ENCODE measurements around the gene TAT.

TAT gene

DNA sequence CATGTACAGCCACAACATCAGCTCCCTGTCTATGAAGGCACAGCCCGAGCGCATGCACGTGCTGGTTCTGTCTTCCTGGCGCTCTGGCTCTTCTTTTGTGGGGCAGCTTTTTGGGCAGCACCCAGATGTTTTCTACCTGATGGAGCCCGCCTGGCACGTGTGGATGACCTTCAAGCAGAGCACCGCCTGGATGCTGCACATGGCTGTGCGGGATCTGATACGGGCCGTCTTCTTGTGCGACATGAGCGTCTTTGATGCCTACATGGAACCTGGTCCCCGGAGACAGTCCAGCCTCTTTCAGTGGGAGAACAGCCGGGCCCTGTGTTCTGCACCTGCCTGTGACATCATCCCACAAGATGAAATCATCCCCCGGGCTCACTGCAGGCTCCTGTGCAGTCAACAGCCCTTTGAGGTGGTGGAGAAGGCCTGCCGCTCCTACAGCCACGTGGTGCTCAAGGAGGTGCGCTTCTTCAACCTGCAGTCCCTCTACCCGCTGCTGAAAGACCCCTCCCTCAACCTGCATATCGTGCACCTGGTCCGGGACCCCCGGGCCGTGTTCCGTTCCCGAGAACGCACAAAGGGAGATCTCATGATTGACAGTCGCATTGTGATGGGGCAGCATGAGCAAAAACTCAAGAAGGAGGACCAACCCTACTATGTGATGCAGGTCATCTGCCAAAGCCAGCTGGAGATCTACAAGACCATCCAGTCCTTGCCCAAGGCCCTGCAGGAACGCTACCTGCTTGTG lies 40.0 kb downstream of the TAT start:
- DNase-seq = no peak

DNA sequence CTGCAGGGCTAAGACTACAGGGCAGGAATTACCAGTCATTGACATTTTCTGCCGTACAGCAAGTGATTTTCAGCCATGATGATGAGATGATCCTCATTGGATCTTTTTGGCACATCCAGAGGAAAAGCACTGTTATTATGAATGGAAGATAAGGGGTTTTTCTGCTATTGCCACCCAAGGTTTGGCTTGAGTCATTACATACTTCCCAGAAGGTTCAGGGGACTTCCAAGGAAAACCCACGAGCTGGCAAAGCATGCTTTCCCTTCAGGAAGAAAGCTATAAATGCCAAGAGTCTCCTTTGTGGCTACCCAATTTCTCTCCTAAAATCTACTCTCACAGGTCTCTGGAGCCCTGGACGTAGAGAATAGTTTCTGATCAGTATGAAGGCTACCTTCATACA lies 44.5 kb downstream of the TAT start:
- no peak for DNase-seq

DNA sequence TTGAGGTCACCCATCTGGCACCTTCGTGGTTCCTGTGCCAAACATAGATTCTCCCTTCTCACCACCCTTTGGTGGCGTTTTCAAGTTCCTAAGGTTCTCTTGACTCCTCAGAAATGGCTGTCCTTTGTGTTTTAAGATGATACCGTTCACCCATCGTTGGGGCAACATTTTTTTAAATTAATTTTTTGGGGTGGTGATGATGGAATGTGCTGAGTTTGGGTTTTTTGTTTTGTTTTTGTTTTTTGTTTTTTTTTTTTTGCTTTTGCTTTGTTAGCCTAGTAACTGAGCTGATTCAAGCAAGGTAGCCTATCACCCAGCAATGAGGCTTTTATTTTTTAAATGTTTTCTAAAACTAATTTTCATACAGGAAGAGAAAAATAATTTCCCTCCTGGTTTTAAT lies 48.0 kb downstream of the TAT start:
- DNase-seq = no peak

DNA sequence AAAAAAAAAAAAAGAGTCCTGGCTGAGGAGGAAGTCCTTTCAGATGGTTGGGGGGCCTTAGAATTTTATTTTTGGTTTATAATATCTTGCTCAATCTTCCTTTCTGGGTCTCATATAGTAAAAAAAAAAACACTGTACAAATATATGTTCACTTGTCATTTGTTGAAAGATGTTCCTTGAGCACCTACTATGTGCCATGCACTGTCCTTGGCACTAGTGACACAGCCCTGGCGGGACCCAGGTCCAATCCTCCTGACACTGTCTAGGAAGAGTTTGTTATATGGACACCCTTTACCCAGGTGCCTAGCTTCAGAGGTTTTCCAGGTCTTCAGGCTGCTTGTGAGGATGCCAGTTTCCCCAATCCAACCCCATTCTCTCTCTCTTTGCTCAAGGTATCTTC lies 48.6 kb downstream of the TAT start:
- no peak for DNase-seq

DNA sequence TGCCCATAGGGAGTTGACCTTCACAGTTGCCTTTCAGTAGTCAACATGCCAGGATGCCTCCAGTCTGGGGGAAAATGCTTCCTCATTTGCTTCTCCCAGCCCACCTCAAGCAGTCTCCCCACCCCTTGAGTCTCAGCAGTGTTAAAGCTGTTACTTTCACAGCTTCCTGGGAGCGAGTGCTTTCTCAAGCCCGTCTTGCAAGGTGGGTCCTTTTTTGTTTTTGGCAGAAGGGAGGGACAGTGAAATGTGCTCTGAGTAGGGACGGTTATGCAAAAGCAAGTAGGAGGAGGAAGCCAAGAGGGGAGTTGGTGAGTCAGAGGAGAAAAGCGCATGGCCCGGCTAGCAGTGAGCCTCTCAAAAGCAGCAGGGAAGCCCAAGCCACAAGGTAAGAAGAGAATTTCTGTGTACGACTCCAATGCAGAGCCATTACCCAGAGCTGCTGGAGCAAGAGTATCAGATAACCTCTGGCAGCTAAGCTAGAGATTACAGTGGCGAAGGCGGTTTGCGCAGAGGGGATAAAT lies 50.7 kb downstream of the TAT start, which contains the start of gene CHST4:
CHST4 (plus strand) TSS at position 316 of the 521 bp plus-strand sequence. CDS start 10,252 bp downstream, outside the sequence.
- no peak for DNase-seq

DNA sequence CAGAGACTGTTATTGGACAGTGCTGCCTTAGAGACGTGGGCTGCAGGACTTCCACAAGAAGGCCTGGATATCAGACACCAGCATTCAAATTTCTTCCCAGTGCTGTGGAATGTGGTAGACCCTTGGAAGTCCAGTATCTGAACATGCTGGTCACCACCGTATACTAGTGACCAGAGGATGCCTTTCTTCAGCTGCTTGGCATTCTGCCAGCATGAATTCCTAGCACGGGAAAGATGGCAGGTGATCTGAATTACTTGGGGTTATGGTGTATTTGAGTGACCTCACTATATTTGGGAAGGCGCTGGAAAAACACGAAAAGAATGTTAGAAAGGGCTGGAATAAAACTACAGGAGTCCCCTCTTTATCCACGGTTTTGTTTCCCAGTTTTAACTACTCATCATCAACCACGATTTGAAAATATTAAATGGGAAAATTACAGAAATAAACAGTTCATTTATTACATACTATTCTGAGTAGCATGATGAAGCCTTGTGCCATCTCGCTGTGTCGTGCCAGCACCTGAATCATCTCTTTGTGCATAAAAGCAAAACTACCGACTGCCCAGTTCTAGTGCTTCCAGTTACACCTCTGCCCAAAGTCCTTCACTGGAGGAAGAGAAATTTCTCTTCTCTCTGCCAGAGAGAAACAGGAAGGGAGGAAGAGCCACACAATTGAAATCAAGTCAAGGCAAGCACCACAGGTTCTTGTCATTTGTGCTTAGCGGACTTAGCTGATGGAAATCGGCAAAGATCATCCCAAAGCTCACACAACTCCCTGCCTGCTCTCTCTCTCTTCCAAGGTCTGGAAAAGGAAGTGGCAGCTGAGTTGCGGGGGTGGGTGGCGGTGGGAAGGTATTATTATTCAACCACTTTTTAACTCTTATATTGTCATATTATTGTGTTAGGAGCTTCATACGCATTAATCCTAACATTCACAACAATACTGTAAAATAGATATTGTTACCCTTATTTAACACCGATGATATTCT lies 52.0 kb downstream of the TAT start:
- DNase-seq = no peak

GRCh38 chr16:71520550-71520949 lies 56.3 kb downstream of the TAT start:
- no peak for DNase-seq
